Kidney (tissue), 14 donors: ENCODE data around the gene PLA1A. TPM values are rescaled to one million over a fixed set of nuclear protein-coding genes. Genes with fewer than 3 reads are reported as not detected.

ENCODE experiments used
- DNase-seq, 5 donors: peaks; one replicate each; pipeline ENCODE4 v3.0.0-alpha.2; 2013 to 2020
- FAIRE-seq: peaks from 2 replicates; lab custom pipeline; 2012; peaks lifted over from hg19 to GRCh38; lab: Jason Lieb, UNC
- H3K27ac ChIP-seq, 2 donors: one replicate each; pipeline ENCODE4 v1.7.0; 2013; ENCODE audit warnings: low read depth in 2 of 2, low read length in 2 of 2, inconsistent platforms in 1 of 2
- H3K27me3 ChIP-seq: one replicate; pipeline ENCODE4 v1.7.1; 2013; ENCODE audit warnings: low read length, inconsistent platforms; ENCODE audit not compliant: control insufficient read depth, insufficient read depth
- H3K36me3 ChIP-seq, 3 donors: one replicate each; pipeline versions ENCODE4 v1.7.0 to v1.7.1; 2013; ENCODE audit warnings: low read length in 3 of 3, control low read depth in 1 of 3, inconsistent platforms in 1 of 3; ENCODE audit not compliant: insufficient read depth in 3 of 3, control insufficient read depth in 2 of 3
- H3K4me1 ChIP-seq, 3 donors: one replicate each; pipeline versions ENCODE4 v1.7.0 to v1.7.1; 2013; ENCODE audit warnings: low read length in 3 of 3, inconsistent platforms in 1 of 3, low read depth in 1 of 3; ENCODE audit not compliant: control insufficient read depth in 2 of 3, insufficient read depth in 2 of 3
- H3K4me3 ChIP-seq, 3 donors: one replicate each; pipeline versions ENCODE4 v1.7.0 to v1.8.1; 2013; ENCODE audit warnings: low read length in 3 of 3, control low read depth in 1 of 3, inconsistent platforms in 1 of 3
- H3K9ac ChIP-seq, 3 donors: one replicate each; pipeline versions ENCODE4 v1.7.0 to v1.7.1; 2013; ENCODE audit warnings: low read length in 3 of 3, control low read depth in 1 of 3, inconsistent platforms in 1 of 3
- H3K9me3 ChIP-seq, 3 donors: one replicate each; pipeline versions ENCODE4 v1.7.0 to v1.7.1; 2013; ENCODE audit warnings: low read length in 3 of 3, control low read depth in 1 of 3, inconsistent platforms in 1 of 3; ENCODE audit not compliant: control insufficient read depth in 2 of 3, insufficient read depth in 1 of 3
- CTCF ChIP-seq: IDR thresholded peaks from 3 replicates; pipeline ENCODE4 v1.5.1; 2012; ENCODE audit warnings: mild to moderate bottlenecking, moderate library complexity, borderline replicate concordance; ENCODE audit not compliant: insufficient read depth; ENCODE audit errors: extremely low read depth
- intact Hi-C: fragments of 100-400 bp; cut with DNase I; formaldehyde crosslinking; loops from one replicate; pipeline ENCODE4 v1.11.1; 2022
- polyA plus RNA-seq: library from polyadenylated mRNA; stranded (reverse); fragments of 350-450 nt; fragmentation: Illumina TruSeq; extraction: RNeasy Lipid Tissue Mini Kit (QIAGEN cat#74804); gene quantifications from one replicate; pipeline ENCODE4 v1.2.3, GENCODE V29; 2014; ENCODE audit warnings: low read depth, low replicate concordance; ENCODE audit not compliant: insufficient read depth
- total RNA-seq: library from RNA; stranded (reverse); fragmentation: NEBNext Ultra II Directional; extraction: Animal tissue kit (Norgen Biotek cat#: 25700); gene quantifications from one replicate; pipeline ENCODE4 v1.2.1, GENCODE V29; 2021
- donor health status: control.
- donor health status: control.
- donor health status: control.
- donor health status: control.
- donor health status: control.
- donor health status: DM: yes; HTN: yes; CAD: no.
- donor health status: Normal renal cell carcinoma (clear cell type).

PLA1A gene
- total and polyA plus RNA-seq, 2 donors from 2014 or later: 6.7 to 10.1 TPM

- no peak for FAIRE-seq
- H3K27ac ChIP-seq: no peak overlapping the region
- H3K4me3 ChIP-seq: no peak overlapping the region
- intact Hi-C loops: no loop called here
- no peak for TF ChIP-seq CTCF
- peaks cover 0 to 4% (median 0%) of the 10 kb centered on the region in 3 donors for H3K9me3 ChIP-seq
- DNase-seq: peak in 1 of 5 donors; percentile 31
- no peak overlapping the region for H3K9ac ChIP-seq
- H3K27me3 ChIP-seq: no peaks in the 10 kb centered on the region
- H3K4me1 ChIP-seq: no peaks in the 10 kb centered on the region
- no peaks in the 10 kb centered on the region for H3K36me3 ChIP-seq
These were observed 10.8 kb downstream of the PLA1A start for GRCh38 chr3:119608405-119609000.

GRCh38 chr3:119609301-119609700 lies 11.6 kb downstream of the PLA1A start:
- intact Hi-C loops: no loop called here
- Histone ChIP-seq H3K9ac (no peak overlapping the region), H3K4me3 (no peak overlapping the region), H3K4me1 (no peaks in the 10 kb centered on the region), H3K27ac (no peak overlapping the region), H3K36me3 (no peaks in the 10 kb centered on the region), H3K9me3 (peaks cover 0 to 4% (median 0%) of the 10 kb centered on the region in 3 donors), H3K27me3 (no peaks in the 10 kb centered on the region)
- DNase-seq: peak in 1 of 5 donors; percentile 19
- FAIRE-seq: no peak
- no peak for TF ChIP-seq CTCF

- Histone ChIP-seq H3K4me3 (no peak overlapping the region), H3K36me3 (no peaks in the 10 kb centered on the region), H3K4me1 (no peaks in the 10 kb centered on the region), H3K27me3 (no peaks in the 10 kb centered on the region), H3K27ac (no peak overlapping the region), H3K9me3 (peaks cover 0 to 4% (median 0%) of the 10 kb centered on the region in 3 donors), H3K9ac (no peak overlapping the region)
- no peak for FAIRE-seq
- DNase-seq: no peak
- TF ChIP-seq CTCF: no peak
- intact Hi-C loops: no loop called here
These were observed 14.0 kb downstream of the PLA1A start for GRCh38 chr3:119611664-119612063.

GRCh38 chr3:119613201-119613600 lies 15.5 kb downstream of the PLA1A start:
- no peak overlapping the region for H3K4me3 ChIP-seq
- FAIRE-seq: no peak
- intact Hi-C loops: no loop called here

More at GRCh38 chr3:119613201-119613600, 15.5 kb downstream of the PLA1A start:
- no peak for TF ChIP-seq CTCF
- no peaks in the 10 kb centered on the region for H3K27me3 ChIP-seq
- no peak overlapping the region for H3K27ac ChIP-seq
- H3K4me1 ChIP-seq: no peaks in the 10 kb centered on the region
- no peaks in the 10 kb centered on the region for H3K36me3 ChIP-seq
- DNase-seq: no peak
- peaks cover 0 to 4% (median 0%) of the 10 kb centered on the region in 3 donors for H3K9me3 ChIP-seq
- H3K9ac ChIP-seq: no peak overlapping the region
